Neural cell (in vitro differentiated cells): ENCODE results near the gene ARHGAP18.

Experiments
- CTCF ChIP-seq: fragments of 450-650 bp; IDR thresholded peaks from 2 replicates; pipeline ENCODE4 v1.5.1; 2014; ENCODE audit warnings: antibody characterized with exemption, mild to moderate bottlenecking, moderate library complexity; ENCODE audit not compliant: poor library complexity, severe bottlenecking
- EP300 ChIP-seq: fragments of 450-650 bp; conservative IDR thresholded peaks from 2 replicates; pipeline ENCODE4 v1.6.1; 2014; ENCODE audit warnings: antibody characterized with exemption, mild to moderate bottlenecking, moderate library complexity; ENCODE audit not compliant: poor library complexity, severe bottlenecking
- POLR2AphosphoS5 ChIP-seq: IDR thresholded peaks from 2 replicates; pipeline ENCODE4 v1.6.1; 2012
- REST ChIP-seq: IDR thresholded peaks from 2 replicates; pipeline ENCODE4 v1.6.1; 2012; ENCODE audit warnings: borderline replicate concordance

- TF ChIP-seq POLR2AphosphoS5 (no peak), CTCF (no peak), EP300 (no peak), REST (no peak)
Observed at GRCh38 chr6:129704708-129705107, 5.3 kb downstream of the ARHGAP18 start.
